HG02571 (cell line): Measurements from ENCODE around the gene LRRC49.
"Not testable (repeated sequence)": the region's sequence is repeated elsewhere in the genome, so short reads cannot be mapped to it uniquely, and the experiment has no call there.

ENCODE experiments used
- ATAC-seq: cut with Tn5 transposase; IDR thresholded peaks from one replicate; pipeline ENCODE4 v1.9.1; 2021; ENCODE audit warnings: mild to moderate bottlenecking, moderate library complexity; ENCODE audit not compliant: unreplicated experiment

The LRRC49 gene

GRCh38 chr15:70867911-70868467 lies 24.6 kb upstream of the LRRC49 start:
- ATAC-seq = no peak

DNA sequence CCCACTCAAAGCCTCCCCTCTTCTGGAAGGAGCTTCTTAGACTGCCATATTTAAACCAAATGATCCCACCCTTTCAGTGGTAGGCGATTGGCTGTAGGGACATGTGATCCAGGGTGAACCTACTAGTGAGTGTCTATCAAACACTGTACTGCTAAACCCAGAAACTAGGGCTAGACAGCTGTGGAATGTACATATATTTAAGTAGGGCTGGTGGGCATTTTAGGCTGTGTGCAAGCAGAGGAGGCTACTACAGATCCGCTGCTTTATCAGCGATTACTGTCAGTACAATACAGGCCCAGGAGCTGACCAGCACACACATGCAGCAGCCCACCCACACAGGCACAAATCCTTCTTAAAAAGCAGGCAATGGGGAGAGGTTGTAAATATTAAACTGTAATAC lies 23.3 kb upstream of the LRRC49 start:
- no peak for ATAC-seq

- ATAC-seq = no peak
Measured at GRCh38 chr15:70870051-70870450, 22.6 kb upstream of the LRRC49 start.

DNA sequence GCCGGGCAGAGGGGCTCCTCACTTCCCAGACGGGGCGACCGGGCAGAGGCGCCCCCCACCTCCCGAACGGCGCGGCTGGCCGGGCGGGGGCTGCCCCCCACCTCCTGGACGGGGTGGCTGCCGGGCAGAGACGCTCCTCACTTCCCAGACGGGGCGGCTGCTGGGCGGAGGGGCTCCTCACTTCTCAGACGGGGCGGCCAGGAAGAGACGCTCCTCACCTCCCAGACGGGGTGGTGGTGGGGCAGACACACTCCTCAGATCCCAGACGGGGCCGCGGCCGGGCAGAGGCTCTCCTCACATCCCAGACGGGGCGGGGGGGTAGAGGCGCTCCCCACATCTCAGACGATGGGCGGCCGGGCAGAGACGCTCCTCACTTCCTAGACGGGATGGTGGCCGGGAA lies 21.1 kb upstream of the LRRC49 start:
- ATAC-seq = not testable (repeated sequence)

DNA sequence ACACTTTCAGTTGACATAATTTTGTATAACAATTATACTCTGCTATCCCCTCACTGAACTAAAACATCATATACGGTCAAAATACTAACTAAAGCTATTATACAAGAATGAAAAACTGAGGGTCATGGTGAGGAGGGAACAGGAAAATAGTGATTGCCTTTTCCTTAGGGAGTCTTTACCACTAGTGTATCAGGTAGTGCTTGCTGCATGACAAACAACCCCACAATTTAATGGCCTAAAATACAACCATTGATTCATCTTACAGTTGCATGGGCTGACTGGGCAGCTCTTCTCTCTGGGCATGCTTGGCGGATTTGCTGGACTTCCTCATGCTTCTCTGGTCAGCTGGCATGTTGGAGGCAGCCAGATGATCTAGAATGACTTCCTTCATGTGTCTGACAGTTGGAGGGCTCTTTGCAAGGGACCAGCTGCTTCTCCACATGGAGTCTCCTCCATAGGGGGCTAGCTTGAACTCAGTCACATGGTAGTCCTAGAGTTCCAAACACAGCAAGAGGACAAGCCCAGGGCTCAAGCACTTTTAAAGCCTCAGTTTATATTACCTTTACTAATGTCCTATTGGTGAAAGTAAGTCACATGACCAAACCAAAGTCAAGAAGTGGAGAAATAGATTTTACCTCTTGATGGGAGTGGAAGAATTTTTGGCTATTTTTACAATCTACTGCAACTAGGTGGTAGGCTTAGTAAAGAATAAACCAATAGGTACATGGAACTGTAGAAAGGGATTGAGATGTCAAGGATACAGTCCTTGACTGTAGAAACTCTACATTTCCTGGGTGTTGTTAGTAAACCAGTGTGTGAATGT lies 19.2 kb upstream of the LRRC49 start:
- ATAC-seq = no peak

DNA sequence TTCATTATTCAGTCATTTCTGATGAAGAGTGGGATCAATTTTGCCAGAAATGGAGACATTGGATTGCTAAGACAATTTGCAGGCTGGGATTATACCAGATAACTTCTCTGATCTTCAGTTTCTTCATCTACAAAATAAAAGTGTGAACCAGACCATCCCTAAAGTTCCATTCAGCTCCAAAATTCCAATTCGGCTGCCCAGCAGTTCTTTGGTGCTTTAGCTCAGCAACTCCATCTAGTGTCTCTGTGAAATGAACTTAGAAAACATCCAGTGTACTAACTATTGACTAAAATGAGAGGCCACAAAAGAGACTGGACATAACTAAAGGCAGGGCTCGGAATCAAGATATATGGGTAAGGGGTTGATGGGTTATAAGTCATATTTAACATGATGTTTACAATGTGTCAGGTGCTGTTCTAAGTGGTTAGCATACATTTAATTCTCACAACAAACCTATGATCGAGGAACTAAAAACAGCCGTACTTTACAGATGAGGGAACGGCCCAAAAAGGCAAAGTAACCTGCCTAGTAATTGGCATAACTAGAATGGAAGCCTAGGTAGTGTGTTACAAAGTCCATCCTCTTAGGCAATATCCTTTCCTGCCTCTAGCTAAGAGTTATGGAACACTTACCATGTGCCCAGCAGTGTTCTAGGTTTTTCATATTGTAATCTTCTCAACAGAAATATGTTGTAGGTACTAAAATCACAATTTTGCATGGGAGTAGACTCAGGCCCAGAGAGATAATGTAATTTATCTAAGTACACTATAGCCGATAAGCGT lies 17.4 kb upstream of the LRRC49 start:
- no peak for ATAC-seq

DNA sequence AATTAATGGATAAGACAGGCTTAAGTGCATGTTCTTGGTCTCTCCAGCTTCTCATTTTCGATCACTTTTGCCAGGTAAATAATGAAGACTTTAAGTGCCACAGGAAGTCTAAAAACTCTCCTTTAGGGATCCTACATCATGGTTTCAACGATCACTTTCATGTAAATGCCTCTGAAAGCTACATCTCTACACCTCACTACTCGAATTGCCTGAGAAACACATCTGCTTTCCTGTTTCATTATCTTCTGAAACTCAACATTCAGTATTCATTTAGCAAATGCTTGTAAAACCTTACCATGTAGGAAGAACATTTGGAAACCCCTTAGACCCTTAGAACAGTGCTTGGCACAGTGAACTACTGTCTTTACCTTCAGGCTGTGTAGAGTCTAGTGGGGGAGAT lies 16.6 kb upstream of the LRRC49 start:
- ATAC-seq = no peak

- no peak for ATAC-seq
Measured at GRCh38 chr15:70876683-70877082, 15.9 kb upstream of the LRRC49 start.

DNA sequence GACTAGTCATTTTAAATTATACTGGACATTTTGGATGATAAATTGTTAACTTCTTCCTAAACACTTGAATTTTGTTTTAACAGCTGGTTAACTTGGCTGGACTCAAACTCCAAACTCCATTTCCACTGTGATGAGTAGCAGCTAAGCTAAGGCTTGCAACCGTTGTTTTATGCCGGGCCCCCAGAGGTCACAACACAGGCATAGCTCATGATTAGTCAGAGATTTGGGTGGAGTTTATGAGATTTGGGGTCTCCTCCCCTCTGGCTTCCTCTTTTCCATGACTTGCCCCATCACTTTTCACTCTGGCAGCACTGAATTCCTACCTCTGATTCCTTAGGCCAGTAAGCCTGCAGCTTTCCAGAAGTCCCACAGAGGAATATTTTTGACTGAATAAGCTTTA lies 13.2 kb upstream of the LRRC49 start:
- ATAC-seq = no peak

DNA sequence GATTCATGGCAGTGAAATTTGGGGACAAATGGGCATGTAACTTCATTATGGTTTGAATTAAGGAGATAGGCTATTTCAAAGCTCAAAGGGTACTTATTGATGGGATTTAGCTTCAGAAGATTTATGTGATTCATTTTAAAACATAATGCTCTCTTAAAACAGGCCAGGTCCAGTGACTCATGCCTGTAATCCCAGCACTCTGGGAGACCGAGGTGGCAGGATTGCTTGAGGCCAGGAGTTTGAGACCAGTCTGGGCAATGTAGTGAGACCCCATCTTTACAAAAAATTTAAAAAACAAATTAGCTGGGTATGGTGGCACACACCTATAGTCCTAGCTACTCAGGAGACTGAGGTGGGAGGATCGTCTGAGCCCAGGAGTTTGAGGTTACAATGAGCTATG lies 11.8 kb upstream of the LRRC49 start:
- no peak for ATAC-seq

- no peak for ATAC-seq
Measured at GRCh38 chr15:70882361-70882760, 10.3 kb upstream of the LRRC49 start.

- ATAC-seq = peak; percentile 26
Measured at GRCh38 chr15:70892912-70893560, 410 bp downstream of the LRRC49 start.

- no peak for ATAC-seq
Measured at GRCh38 chr15:70902107-70902506, 9.5 kb downstream of the LRRC49 start.

DNA sequence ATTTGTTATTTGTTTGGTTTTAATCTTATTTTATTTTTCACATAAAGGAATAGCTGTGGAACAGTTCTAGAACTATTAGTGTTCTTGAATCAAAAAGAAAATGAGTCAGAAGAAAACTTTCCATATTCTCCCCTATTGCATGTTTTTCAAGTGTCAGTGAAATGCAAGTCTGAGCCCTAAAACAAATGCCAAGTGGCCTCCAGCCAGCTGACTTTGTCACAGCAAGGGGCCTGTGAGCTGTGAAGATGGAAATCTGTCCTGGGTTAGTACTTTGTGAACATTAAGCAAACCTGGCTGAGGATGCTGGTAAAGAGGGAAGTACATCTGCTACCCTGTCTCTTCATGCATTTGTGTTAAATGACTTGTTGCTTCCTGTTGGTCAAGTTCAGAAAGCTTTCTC lies 14.2 kb downstream of the LRRC49 start:
- ATAC-seq = no peak

- no peak for ATAC-seq
Measured at GRCh38 chr15:70907784-70908471, 15.3 kb downstream of the LRRC49 start.

DNA sequence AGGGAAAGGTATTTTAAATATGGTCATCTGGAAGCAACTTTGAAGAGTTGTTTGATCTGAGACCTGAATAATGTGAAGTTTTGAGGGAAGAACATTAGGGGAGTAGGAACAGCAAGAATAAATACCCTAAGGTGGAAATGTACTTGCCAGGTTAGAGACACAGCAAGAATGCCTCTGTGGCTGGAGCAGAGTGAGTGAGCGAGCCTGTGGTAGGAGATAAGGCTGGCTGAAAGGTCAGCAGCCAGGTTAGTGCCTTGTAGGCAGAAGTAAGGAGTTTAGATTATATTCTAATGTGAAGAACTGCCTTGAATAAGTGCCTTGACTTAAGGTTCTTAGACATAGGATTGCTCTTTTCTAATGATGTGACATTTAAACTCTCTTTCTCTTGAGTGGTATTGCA lies 18.3 kb downstream of the LRRC49 start:
- ATAC-seq = no peak

GRCh38 chr15:70912187-70912586 lies 19.6 kb downstream of the LRRC49 start:
- ATAC-seq = no peak

- ATAC-seq = no peak
Measured at GRCh38 chr15:70916531-70916930, 23.9 kb downstream of the LRRC49 start.

DNA sequence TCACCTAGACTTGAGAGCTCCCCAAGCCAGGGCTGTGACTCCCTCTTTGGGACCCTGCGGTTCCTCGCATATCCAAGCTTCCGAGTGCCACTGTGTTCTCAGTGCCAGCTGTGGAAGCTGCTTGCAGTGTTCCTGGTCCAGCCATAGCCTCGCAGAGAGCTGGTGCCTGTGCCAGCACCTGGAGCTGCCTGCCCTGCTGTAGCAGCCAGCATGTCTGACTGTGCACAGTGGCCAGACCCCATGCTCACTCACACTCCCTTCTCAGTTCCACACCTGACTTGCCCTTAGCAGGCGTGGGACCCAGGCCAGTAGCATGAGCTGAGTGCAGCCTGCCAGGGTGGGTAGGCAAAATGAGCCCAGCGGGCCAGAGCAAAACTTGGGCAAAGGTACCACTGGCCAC lies 25.3 kb downstream of the LRRC49 start:
- ATAC-seq = no peak

DNA sequence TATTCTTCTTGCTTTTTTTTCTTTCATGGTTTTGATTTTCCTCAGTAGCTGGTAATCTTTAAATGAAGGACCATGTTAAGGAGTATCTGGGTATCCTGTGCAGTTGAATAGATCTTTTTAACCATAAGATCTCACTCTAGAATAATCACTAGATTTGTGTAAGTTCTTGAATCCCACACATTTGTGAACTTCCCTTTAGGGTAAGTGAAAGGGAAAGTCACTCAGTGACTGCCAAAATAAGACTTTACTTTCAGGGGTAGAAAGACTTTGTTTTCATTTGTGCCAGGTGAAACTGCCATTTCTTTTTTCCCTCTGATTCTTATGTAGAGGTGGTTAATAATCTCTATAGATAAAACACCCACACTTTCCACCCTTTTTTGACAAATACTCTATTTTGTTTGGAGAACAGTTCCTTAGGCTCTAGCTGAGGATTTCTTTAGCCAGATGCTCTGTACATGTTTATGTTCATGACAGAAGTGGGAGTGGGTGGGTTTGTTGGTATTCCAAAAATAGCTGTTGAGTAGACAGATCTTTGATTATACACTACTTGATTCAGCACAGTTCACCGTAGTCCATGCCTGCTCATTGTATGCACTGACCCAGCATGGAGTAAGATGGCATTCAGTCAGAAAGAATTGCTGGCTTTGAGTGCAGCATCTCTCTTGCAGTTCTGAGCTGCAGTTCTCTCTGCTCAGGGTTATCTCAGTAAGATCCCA lies 28.5 kb downstream of the LRRC49 start:
- ATAC-seq = no peak
